DLD1 (cell line): ENCODE results near the gene TBK1.
"Not testable (repeated sequence)": the region's sequence is repeated elsewhere in the genome, so short reads cannot be mapped to it uniquely, and the experiment has no call there.

Experiments used
- in situ Hi-C: cut with HindIII; loops from 2 replicates; pipeline ENCODE4 v1.10.0; 2017; ENCODE audit warnings: low sequenced_read_pairs

Gene TBK1

DNA sequence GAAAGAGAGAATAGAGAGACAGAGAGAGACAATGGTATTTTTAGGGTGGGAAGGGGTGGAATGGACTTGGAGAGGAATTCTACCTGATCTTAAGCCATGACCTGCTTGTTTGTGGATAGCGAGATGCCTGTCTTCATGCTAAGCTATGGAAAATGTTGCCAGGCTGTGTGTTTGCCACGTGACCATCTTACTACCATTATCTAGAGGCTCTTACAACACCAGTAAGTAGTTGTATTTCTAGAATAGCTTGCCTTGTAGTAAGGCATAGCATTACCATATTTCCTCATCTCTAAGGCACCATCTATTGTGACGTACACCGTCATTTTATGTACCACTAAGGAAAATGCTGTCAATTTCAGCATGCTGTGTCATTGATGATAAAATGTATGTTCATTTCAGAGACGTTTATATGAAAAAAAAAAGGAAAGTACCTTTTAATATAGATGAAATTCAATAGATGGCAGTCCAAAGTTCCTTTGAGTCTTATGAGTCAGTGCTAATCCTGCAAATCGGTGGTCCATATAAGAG lies 82.8 kb downstream of the TBK1 start:
- in situ Hi-C loops, result no loop called here

DNA sequence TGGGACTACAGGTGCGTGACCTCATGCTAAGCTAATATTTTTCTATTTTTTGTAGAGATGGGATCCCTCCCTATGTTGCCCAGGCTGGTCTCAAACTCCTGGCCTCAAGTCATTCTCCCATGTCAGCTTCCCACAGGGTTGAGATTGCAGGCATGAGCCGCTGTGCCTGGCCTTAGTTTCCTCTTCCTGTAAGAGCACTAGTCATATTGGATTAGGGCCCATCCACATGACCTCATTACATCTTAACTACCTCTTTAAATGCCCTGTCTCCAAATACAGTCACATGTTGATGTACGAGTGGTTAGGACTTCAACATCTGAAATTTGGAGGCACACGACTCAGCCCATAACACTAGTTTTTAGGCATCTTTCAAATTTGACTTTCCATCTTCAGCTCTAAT lies 86.2 kb downstream of the TBK1 start:
- in situ Hi-C loops, result no loop called here

DNA sequence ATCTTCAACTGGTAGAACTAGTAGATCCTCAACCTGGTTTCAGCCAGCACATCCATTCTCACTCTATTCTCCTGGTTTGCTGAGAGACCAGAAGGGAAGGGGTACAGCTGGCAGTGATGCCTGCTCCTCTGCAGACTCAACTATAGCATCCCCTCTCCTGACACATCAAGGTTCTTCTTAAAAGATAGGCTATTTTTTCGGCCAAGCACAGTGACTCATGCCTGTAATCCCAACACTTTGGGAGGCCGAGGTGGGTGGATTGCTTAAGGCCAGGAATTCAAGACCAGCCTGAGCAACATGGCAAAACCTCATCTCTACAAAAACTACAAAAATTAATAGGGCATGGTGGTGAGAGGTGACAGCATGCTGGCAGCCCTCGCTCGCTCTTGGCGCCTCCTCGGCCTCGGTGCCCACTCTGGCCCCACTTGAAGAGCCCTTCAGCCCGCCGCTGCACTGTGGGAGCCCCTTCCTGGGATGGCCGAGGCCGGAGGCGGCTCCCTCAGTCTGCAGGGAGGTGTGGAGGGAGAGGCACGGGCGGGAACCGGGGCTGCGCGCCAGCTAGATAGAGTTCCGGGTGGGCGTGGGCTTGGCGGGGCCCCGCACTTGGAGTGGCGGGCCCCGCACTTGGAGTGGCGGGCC lies 90.6 kb downstream of the TBK1 start:
- in situ Hi-C loops, result not testable (repeated sequence)

DNA sequence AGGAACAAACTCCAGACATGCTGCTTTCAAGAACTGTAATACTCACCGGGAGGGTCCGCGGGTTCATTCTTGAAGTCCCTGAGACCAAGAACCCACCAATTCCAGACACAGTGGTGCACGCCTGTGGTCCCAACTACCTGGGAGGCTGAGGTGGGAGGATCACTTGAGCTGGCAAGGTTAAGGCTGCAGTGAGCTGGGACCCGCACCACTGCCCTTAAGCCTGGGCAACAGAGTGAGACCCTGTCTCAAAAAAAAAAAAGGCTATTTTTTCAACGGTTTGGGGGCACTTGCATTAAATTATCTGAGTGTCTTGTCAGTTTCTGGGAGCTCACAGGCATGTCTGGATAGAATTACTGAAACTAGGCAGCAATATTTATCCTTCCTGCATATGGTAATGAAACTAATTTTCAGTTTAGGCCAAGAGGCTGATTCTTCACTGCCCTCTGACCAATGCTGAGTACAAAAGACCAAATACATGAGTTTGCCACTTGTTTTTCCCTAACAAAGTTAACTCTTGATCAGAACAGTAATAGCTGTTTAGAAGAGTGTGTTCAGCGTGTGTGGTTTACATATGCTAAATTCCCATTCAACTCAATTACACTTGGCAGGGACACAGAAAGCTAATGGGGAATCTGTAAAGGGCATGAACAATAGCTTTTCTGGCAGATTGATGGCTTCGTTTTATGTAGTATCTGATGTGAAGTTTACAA lies 92.6 kb downstream of the TBK1 start:
- in situ Hi-C loops, result no loop called here

DNA sequence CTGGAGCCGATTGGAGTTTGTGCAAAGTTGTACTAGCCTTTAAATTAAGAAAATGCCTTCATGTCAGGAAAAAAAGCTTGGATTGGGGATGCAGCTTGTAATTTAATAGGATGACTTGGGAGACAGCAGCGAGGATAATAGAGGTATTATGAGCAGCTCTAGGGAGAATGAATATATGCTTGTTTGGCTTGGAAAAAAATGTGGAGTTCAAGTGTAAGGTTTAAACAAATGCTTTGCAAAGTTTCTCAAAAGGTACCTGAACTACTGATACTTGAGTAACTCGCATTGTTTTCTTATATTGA lies 93.1 kb downstream of the TBK1 start:
- in situ Hi-C loops, result no loop called here

DNA sequence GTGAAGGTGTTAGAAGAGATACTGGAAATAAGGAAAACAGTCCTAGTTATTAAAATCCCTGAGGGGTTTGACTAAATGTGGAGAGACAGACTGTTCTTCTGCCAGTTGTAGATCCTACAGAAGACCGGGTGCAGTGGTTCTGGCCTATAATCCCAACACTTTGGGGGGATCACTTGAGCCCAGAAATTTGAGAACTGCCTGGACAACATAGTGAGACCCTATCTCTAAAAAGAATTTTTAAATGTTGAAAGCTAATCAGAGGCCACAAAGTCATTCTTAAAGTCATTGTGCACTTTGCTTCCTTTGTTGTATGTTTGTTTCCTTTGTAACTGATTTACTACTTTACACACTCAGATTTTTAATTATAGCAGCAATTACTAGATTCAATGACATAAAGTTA lies 97.2 kb downstream of the TBK1 start:
- in situ Hi-C loops, result no loop called here

DNA sequence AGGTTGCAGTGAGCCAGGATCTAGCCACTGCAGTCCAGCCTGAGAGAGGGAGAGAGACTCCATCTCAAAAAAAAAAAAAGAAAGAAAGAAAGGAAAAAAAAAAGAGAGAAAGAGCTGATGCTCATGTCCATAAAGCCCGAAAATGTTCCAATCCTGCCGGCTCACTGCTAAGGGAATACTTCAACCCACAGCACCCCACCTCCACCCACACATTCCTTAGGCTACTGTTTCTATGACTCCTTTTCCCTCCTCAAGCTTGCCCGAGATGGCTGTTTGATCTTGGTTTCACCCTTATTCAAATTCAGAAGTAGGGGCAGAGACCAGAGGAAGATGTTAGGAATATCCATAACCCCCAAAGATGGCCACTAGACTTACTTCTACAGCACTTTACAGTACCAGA lies 98.8 kb downstream of the TBK1 start:
- in situ Hi-C loops, result no loop called here

DNA sequence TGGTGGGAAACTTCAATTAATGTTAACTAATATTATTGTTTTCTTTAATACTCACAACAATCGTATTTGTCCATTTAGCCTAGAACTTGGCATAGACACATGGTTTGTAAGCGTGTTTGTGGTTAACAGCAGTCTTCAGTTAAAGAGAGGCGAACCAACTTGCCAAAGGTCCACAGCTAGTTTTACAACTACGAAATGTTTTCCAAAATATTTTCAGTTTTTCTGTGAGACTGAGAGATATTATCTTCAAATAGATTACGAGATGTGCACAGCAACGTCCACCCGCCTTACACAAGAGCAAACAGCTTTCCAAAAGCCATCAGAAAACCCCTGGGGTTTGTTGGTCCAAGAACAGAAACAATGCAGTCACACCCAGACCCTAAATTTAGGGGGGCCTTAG lies 99.8 kb downstream of the TBK1 start:
- in situ Hi-C loops, result no loop called here
